ENCODE measurements around the gene SMIM23.

SMIM23 gene

GRCh38 chr5:171789353-171789752 is 3.7 kb downstream of the SMIM23 start:
- Histone ChIP-seq H3K27ac (no peak overlapping the region), H3K27me3 (ENCODE audit: control insufficient read depth, insufficient read depth, low read length) (no peaks in the 10 kb centered on the region), H3K4me1 (no peaks in the 10 kb centered on the region), H3K4me2 (ENCODE audit: low read length) (no peak overlapping the region), H2AFZ (no peak overlapping the region), H3K4me3 (ENCODE audit: low read depth, low read length) (no peak overlapping the region), H3K36me3 (ENCODE audit: control insufficient read depth, insufficient read depth, low read length) (no peaks in the 10 kb centered on the region), H3K79me2 (no peaks in the 10 kb centered on the region), H3K9me3 (ENCODE audit: control insufficient read depth, low read length) (no peaks in the 10 kb centered on the region), H3K9ac (no peak overlapping the region)
- TF ChIP-seq, protein P1, sequence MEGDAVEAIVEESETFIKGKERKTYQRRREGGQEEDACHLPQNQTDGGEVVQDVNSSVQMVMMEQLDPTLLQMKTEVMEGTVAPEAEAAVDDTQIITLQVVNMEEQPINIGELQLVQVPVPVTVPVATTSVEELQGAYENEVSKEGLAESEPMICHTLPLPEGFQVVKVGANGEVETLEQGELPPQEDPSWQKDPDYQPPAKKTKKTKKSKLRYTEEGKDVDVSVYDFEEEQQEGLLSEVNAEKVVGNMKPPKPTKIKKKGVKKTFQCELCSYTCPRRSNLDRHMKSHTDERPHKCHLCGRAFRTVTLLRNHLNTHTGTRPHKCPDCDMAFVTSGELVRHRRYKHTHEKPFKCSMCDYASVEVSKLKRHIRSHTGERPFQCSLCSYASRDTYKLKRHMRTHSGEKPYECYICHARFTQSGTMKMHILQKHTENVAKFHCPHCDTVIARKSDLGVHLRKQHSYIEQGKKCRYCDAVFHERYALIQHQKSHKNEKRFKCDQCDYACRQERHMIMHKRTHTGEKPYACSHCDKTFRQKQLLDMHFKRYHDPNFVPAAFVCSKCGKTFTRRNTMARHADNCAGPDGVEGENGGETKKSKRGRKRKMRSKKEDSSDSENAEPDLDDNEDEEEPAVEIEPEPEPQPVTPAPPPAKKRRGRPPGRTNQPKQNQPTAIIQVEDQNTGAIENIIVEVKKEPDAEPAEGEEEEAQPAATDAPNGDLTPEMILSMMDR (IDR thresholded peaks at IDR 0.05): no peak

DNA sequence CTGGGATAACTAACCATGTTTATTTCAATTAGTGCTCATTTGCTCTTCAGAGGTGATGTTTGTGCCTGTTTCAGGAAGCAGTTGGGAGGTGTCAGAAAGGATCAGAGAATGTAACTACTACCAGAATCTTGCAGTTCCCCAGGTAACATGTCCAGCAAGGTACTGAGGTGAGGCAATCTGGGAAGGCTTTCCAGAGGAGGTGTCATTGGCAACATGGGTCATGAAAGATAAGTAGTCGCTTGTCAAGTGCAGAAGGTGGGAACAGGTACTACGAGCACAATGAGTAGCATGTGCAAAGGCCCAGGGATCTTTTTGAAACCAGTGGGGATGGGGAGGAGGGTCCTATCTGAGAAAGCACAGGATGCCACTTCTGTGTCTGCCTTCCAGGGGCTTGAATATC is 4.8 kb downstream of the SMIM23 start:
- Histone ChIP-seq H2AFZ (no peak overlapping the region), H3K36me3 (ENCODE audit: control insufficient read depth, insufficient read depth, low read length) (no peaks in the 10 kb centered on the region), H3K9me3 (ENCODE audit: control insufficient read depth, low read length) (no peaks in the 10 kb centered on the region), H3K27me3 (ENCODE audit: control insufficient read depth, insufficient read depth, low read length) (no peaks in the 10 kb centered on the region), H3K4me1 (no peaks in the 10 kb centered on the region), H3K27ac (no peak overlapping the region), H3K4me2 (ENCODE audit: low read length) (no peak overlapping the region), H3K9ac (no peak overlapping the region), H3K4me3 (ENCODE audit: low read depth, low read length) (no peak overlapping the region), H3K79me2 (no peaks in the 10 kb centered on the region)
- TF ChIP-seq, protein P1 (IDR thresholded peaks at IDR 0.05): no peak

- Histone ChIP-seq H3K4me1 (no peaks in the 10 kb centered on the region), H3K4me2 (ENCODE audit: low read length) (no peak overlapping the region), H3K9ac (no peak overlapping the region), H3K36me3 (ENCODE audit: control insufficient read depth, insufficient read depth, low read length) (no peaks in the 10 kb centered on the region), H3K9me3 (ENCODE audit: control insufficient read depth, low read length) (no peaks in the 10 kb centered on the region), H2AFZ (no peak overlapping the region), H3K79me2 (no peaks in the 10 kb centered on the region), H3K27ac (no peak overlapping the region), H3K27me3 (ENCODE audit: control insufficient read depth, insufficient read depth, low read length) (no peaks in the 10 kb centered on the region), H3K4me3 (ENCODE audit: low read depth, low read length) (no peak overlapping the region)
- TF ChIP-seq, protein P1 (IDR thresholded peaks at IDR 0.05): no peak
Measured at GRCh38 chr5:171794470-171794960, 8.9 kb downstream of the SMIM23 start.

GRCh38 chr5:171795381-171795780 is 9.8 kb downstream of the SMIM23 start:
- Histone ChIP-seq H2AFZ (no peak overlapping the region), H3K27me3 (ENCODE audit: control insufficient read depth, insufficient read depth, low read length) (no peaks in the 10 kb centered on the region), H3K36me3 (ENCODE audit: control insufficient read depth, insufficient read depth, low read length) (no peaks in the 10 kb centered on the region), H3K4me3 (ENCODE audit: low read depth, low read length) (no peak overlapping the region), H3K79me2 (no peaks in the 10 kb centered on the region), H3K4me2 (ENCODE audit: low read length) (no peak overlapping the region), H3K9ac (no peak overlapping the region), H3K9me3 (ENCODE audit: control insufficient read depth, low read length) (no peaks in the 10 kb centered on the region), H3K4me1 (no peaks in the 10 kb centered on the region), H3K27ac (no peak overlapping the region)
- TF ChIP-seq, protein P1 (IDR thresholded peaks at IDR 0.05): no peak

- H3K4me1 ChIP-seq: no peaks in the 10 kb centered on the region
- H3K4me2 ChIP-seq (ENCODE audit: low read length): no peak overlapping the region
- H3K4me3 ChIP-seq (ENCODE audit: low read depth, low read length): no peak overlapping the region
- no peaks in the 10 kb centered on the region for H3K27me3 ChIP-seq (ENCODE audit: control insufficient read depth, insufficient read depth, low read length)
- no peaks in the 10 kb centered on the region for H3K79me2 ChIP-seq
- no peaks in the 10 kb centered on the region for H3K36me3 ChIP-seq (ENCODE audit: control insufficient read depth, insufficient read depth, low read length)
- H3K9me3 ChIP-seq (ENCODE audit: control insufficient read depth, low read length): no peaks in the 10 kb centered on the region
- TF ChIP-seq, protein P1 (IDR thresholded peaks at IDR 0.05): no peak
- H2AFZ ChIP-seq: no peak overlapping the region
- H3K27ac ChIP-seq: no peak overlapping the region
- no peak overlapping the region for H3K9ac ChIP-seq
Measured at GRCh38 chr5:171796436-171796835, 10.8 kb downstream of the SMIM23 start.

Data from parathyroid adenoma (tissue), 2 donors.